HG03575 (cell line): ENCODE measurements around the gene GPHA2.

ENCODE experiments used
- ATAC-seq: cut with Tn5 transposase; IDR thresholded peaks from one replicate; pipeline ENCODE4 v1.9.1; 2021; ENCODE audit not compliant: unreplicated experiment, insufficient number of reproducible peaks, low FRiP score; ENCODE audit errors: extremely low read depth

The GPHA2 gene

DNA sequence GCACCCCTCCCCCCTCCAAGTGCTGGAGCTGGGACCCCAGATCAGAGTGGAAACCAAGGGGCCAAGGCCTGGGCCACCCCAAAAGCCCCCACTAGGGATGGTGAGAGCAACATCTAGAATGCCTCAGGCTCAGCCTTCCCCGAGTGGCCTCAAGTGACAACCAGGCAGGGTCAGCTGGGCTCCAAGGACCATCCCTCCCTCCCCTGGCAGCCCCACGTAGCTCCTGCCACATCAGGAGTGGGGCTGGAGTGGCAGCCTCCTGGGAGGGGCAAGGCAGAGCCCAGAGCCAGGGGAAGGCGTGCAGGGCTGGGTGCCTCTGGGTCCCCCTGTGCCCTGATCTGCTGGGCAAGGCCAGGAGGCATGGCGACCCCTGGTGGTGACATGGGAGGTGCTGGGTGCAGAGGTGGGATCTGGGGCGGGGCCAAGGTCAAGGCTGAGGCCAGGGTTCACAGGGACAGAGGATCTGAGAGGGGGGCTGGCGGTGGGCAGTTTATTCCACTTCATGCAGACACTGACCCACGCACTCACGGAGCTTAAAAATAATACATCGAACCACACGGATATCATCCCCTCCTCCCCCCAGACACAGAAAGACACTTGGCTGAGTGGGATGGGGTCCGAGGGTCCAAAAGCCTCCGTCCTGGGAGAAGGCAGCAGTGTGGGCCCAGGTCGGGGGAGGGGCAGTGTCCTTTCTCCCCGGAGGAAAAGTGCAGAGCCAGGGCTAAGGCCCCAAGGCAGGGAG is 41.5 kb downstream of the GPHA2 start:
- ATAC-seq, result no peak

DNA sequence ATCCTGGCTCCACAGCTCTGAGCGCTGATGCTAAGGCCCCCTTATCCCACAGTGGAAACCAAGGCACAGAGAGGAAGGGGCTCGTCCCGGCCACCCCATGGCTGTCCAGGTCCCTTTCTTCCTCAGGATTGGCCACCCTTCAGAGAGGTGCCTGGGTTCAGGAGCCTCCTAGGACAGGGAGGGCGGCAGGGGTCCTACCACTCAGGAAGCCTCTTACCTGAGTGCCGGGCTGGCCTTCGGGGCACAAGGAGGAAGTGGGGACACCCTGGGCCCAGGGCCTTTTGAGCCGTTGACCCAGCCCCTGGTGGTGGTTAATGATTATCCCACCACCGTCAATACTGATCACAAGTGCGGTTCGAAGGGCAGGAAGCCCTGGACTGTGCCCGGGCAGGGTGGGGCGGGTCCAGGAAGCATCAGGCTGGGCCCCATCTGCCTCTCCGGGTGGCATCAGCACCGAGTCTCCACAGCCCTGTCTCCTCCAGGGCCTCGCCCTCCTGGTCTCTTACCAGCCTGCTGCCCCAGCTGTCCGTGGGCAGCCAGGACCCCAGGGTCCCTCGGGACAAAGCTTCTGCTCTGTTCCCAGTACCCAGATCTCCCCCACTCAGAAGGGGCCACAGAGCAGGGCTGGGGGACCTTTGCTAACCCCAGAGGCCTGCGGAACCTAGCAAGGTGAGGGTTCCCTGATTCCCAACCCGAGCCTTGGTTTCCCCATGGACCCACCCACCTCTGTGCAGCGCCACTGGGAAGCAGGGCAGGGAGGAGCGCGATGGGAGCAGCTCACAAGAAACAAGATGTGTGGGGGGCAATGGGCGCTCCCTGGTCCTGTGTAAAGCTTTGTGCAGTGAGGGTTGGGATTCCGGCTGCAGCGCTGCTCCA is 42.3 kb downstream of the GPHA2 start:
- no peak for ATAC-seq

DNA sequence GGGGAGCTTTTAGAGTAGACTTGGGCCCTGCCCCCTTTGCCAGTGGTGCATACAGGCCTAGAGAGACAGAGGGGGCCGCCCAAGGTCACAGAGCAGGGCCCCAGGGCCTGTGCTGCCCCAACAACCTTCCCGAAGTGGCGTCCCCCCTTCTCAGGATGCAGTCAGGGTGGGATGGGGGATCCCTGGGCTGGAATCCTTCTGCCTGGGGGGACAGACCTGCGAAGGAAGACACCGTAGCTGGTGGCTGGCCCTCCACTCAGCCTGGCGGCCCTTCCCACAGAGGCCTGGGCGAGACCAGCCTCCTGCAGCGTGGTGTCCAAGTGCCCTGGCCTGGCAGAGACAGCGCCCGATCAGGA is 42.9 kb downstream of the GPHA2 start:
- no peak for ATAC-seq

DNA sequence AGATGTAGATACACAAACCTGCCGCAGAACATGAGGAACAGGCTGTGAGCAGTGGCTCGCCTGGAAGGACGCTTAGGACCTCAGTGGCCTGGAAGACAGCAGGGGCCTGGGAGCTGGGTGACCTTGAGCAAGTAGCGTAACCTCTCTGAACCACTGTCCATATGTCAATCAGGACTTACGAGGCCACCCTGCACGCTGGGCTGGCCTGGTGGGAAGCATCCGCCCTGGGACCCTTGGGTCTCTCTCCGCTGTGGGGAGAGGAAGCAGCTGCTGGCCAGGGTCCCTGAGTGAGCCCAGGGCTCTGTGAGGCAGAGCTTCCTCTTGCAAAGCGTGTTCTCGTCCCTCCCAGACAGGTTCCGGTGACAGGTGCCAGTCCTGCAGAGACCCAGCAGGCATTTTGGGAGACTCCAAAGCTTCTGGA is 43.3 kb downstream of the GPHA2 start:
- ATAC-seq, result no peak

DNA sequence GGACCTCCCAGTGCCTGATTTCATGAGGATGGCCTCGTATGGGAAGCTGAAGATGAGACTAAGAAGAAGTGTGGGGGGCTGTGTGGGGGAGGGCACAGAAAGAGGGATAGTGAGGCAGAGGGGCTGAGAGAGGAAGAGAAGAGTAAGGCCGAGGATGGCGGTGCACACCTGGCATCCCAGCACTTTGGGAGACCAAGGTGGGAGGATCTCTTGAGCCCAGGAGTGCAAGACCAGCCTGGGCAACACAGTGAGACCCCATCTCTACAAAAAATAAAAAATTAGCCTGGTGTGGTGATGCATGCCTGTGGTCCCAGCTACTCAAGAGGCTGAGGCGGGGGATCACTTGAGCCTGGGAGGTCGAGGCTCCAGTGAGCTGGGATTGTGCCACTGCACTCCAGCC is 43.8 kb downstream of the GPHA2 start:
- no peak for ATAC-seq

DNA sequence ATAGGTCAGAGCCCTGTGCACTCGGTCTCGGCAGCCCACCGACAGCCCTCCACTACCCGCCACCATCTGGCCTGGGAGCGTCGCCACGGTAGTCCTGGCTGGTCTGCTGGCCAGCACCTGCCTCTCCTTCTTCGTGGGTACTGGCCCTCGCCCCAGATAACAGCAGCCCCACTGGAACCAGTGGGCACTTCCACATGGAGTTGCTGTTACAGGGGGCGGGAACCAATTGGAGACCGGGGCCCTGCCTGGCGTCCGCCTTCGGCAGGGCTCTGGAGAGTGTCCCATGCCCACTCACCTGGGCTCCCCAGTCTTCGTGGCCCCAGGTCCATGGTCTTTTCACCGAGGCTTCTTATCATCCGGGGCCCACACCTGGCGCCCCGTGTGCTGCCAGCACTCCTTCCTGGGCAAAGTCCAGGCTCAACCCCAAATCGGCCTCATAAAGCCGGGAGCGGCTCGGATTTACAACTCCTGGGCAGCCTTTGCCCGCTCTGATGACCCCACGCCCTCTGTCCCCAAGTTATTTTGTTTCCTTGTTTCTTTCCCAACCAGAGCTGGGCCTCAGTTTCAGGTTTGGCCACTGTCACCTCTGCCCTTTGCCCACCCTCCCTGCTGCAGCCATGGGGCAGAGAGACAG is 44.4 kb downstream of the GPHA2 start:
- ATAC-seq, result no peak

DNA sequence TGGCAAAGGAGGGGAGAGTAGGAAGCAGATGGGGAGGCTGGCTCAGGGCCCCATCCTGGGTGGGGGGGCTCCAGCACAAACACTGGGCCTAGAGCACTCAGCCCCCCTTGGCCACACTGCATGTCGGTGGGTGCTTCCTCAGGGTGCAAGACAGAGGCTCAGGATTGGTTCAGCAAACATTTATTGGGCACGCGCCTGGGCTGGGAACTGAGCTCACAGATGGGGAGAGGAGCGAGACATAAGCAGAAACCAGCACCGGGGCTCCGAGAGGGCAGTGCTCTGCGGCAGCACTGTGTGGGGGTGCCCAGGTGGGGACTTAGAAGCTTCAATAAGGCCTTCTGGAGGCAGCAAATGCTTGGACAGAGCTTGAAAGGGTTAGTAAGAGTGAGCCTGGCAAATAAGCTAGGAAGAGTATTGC is 45.2 kb downstream of the GPHA2 start:
- ATAC-seq, result no peak

DNA sequence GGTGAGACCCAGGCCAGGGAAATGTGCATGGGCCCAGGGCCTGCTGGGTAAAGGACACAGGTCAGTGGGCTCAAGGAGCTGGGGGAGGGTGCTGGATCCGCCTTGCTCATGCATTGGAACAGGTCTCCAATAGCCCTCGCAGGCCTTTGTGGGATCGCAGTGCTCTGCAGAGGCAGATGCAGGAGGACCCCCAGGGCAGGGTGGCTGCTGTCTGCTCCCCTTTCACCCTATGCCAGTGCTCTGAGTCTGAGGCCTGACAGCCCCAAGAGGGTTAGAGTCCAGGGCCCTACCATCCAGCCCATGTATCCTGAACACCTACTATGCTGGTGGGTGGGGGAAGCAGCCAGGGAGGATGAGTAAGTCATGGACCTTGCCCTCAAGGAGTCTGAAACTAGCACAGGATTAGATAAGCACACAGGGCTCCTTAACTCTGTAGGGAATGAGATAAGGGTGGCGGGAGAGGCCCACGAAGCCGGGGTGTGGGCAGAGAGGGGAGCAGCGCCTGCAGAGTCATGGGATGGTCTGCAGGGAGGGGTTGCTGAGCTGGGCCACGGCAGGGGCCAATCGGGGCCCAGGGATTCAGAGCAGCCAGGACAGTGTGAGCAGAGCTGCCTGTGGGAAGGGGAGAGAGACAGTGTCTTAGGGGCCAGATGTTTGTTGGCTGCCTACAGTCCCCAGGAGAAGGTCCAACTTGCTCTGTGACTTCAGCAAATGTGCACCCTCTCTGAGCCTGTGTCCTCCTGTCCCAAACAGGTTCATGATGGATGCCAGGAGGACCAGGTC is 46.8 kb downstream of the GPHA2 start:
- ATAC-seq, result no peak

DNA sequence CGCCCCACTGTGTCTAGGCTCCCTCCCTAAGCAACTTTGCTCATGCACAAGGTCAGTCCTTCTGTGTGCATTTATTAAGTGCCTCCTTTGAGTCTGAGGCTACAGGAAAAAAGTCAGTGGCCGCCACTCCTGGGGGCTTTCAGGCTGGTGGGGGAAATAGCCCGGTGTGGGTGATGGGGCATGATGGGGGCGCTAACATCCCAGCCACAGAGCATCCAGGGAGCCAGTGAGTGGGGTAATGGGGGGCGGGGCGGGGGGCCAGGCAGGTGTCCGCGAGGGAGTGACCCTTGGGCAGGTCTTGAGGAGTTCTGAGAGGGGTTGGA is 47.3 kb downstream of the GPHA2 start:
- no peak for ATAC-seq

DNA sequence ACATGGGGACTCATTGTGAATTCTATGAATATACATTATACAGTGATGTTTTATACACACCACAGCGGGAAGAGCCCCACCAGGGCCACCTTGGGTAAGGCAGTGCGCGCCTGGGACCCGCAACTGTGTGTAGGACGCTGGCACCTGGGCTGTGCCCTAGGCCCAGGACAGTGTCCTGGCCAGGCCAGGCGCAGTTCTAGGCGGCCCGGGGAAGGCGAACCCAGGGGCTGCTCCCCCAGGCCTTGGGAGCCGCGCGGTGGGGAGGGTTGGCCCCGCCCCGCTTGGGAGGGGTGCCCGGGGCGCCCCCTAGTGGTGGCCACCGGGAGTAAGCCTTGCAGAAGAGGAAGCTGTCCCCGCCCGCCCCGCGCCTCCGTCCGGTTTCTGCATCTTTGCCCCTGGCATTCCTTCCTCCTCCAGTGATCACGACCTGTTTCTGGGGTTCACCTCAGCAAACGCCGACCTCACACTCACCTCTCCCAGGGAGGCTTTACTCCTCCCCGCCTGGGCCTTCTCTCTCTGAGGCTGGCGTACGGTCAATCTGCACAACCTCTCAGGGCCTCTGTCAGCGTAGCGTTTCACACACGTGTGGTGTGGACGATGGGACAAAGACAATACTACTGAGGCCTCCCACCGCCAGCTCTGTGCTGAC is 47.8 kb downstream of the GPHA2 start:
- no peak for ATAC-seq

DNA sequence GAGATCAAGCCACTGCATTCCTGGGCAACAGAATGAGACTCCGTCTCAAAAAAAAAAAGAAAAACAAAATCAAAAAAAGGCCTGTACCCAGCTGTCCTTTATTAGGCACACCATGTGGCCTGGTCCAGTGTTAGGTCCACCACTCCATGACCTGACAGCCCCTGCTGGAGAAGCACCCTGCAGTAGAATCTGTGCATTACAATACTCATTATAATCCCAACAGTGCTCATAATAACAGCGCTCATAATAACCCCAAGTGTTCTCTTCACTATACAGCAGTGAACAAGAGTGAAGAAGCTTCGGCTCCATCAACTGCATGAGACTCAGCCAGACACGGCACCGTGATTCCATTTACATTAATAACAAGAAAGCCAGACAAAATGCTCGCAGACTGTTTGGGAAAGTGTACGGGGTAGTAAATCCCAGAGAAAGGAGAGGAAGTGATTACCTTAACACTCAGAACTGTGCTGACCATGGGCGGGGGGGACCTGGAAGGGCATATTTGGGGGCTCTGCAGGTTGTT is 48.4 kb downstream of the GPHA2 start:
- ATAC-seq, result no peak

DNA sequence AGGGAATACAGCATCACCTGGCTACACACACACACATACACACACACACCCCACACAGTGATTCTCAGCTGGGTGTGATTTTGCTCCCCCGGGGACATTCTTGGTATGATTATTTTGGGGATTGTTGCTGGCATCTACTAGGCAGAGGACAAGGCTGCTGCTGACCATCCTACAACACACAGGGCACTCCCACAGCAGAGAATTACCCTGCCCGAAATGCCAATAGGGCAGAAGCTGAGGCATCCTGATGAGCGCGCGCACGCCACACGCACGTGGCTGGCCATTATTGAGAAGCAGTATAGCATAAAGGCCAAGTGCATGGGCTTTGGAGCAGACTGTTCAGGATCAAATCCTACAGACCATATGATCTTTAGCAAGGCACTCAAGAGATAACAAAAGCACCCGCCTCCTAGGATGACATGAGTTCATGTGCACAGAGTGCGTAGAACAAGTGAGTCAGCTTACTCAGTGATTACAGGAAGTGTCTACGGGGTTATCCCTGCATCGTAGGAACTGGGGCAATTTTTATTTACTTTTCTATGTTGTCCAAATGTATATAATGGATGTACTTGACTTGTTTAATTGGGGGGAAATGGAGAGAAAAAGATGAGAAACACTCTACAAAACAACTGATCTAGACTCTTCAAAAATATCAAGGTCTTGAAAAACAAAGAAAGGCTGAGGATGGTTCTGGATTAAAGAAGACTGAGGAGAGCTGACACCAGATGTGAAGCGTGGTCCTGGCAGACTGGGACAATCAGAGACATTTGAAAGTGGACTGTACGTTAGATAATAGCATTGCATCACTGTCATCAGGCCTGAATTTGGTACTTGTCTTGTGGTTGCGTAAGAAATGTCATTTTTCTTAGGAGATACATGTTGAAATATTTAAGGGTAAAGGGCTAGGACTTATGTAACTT is 50.1 kb downstream of the GPHA2 start:
- no peak for ATAC-seq
